RWPE2 (cell line): ENCODE measurements around the gene LRBA.

Experiments used
- ATAC-seq: fragments of 200-7000 bp; cut with Tn5 transposase; 3 replicates; pipeline ENCODE4 v1.9.1; 2021; ENCODE audit warnings: low read depth
- DNase-seq: peaks from one replicate; pipeline ENCODE4 v3.0.0-alpha.2; 2020; ENCODE audit warnings: low spot score
- H3K27ac ChIP-seq: fragments of 450-650 bp; 2 replicates; pipeline ENCODE4 v1.5.1; 2017; ENCODE audit warnings: mild to moderate bottlenecking; ENCODE audit not compliant: poor library complexity, severe bottlenecking
- H3K27me3 ChIP-seq: fragments of 250-450 bp; sonication (Bioruptor Pico); 2 replicates; pipeline ENCODE4 v1.5.1; 2021; ENCODE audit warnings: mild to moderate bottlenecking, moderate library complexity; ENCODE audit not compliant: insufficient read depth, poor library complexity, severe bottlenecking
- H3K36me3 ChIP-seq: fragments of 250-450 bp; sonication (Bioruptor Pico); 2 replicates; pipeline ENCODE4 v1.5.1; 2020; ENCODE audit warnings: low read depth, mild to moderate bottlenecking, moderate library complexity
- H3K4me1 ChIP-seq: fragments of 250-450 bp; sonication (Bioruptor Pico); 2 replicates; pipeline ENCODE4 v1.5.1; 2021; ENCODE audit warnings: mild to moderate bottlenecking, moderate library complexity; ENCODE audit not compliant: insufficient read depth, poor library complexity, severe bottlenecking
- H3K4me3 ChIP-seq: fragments of 250-450 bp; sonication (Bioruptor Pico); 2 replicates; pipeline ENCODE4 v1.5.1; 2021; ENCODE audit warnings: mild to moderate bottlenecking, moderate library complexity; ENCODE audit not compliant: severe bottlenecking
- H3K9me3 ChIP-seq: fragments of 250-450 bp; sonication (Bioruptor Pico); 2 replicates; pipeline ENCODE4 v1.5.1; 2021; ENCODE audit warnings: mild to moderate bottlenecking, moderate library complexity; ENCODE audit not compliant: severe bottlenecking
- TF ChIP-seq, protein P1 (sequence below): fragments of 450-650 bp; IDR thresholded peaks from one replicate; pipeline ENCODE4 v1.5.1; 2017; ENCODE audit warnings: mild to moderate bottlenecking, moderate library complexity; ENCODE audit not compliant: poor library complexity, severe bottlenecking

The LRBA gene

GRCh38 chr4:150242820-150243458, 772.1 kb downstream of the LRBA start:
- Histone ChIP-seq H3K4me3 (no peak overlapping the region), H3K27ac (no peak overlapping the region), H3K27me3 (no peaks in the 10 kb centered on the region), H3K36me3 (no peaks in the 10 kb centered on the region), H3K9me3 (no peaks in the 10 kb centered on the region), H3K4me1 (no peaks in the 10 kb centered on the region)
- DNase-seq (no peak), ATAC-seq (no peak)
- TF ChIP-seq, protein P1, sequence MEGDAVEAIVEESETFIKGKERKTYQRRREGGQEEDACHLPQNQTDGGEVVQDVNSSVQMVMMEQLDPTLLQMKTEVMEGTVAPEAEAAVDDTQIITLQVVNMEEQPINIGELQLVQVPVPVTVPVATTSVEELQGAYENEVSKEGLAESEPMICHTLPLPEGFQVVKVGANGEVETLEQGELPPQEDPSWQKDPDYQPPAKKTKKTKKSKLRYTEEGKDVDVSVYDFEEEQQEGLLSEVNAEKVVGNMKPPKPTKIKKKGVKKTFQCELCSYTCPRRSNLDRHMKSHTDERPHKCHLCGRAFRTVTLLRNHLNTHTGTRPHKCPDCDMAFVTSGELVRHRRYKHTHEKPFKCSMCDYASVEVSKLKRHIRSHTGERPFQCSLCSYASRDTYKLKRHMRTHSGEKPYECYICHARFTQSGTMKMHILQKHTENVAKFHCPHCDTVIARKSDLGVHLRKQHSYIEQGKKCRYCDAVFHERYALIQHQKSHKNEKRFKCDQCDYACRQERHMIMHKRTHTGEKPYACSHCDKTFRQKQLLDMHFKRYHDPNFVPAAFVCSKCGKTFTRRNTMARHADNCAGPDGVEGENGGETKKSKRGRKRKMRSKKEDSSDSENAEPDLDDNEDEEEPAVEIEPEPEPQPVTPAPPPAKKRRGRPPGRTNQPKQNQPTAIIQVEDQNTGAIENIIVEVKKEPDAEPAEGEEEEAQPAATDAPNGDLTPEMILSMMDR, result peak; percentile 86

- no peak overlapping the region for H3K4me3 ChIP-seq
- no peaks in the 10 kb centered on the region for H3K27me3 ChIP-seq
- ATAC-seq, result no peak
- DNase-seq, result no peak
- H3K36me3 ChIP-seq, result no peaks in the 10 kb centered on the region
- peaks cover 15% of the 10 kb centered on the region for H3K4me1 ChIP-seq
- H3K27ac ChIP-seq, result no peak overlapping the region
- TF ChIP-seq, protein P1, result no peak
- no peaks in the 10 kb centered on the region for H3K9me3 ChIP-seq
These were observed 775.1 kb downstream of the LRBA start for GRCh38 chr4:150240011-150240410.

GRCh38 chr4:150238591-150238990, 776.5 kb downstream of the LRBA start:
- TF ChIP-seq, protein P1, result no peak
- no peak for DNase-seq
- no peaks in the 10 kb centered on the region for H3K27me3 ChIP-seq
- no peak overlapping the region for H3K4me3 ChIP-seq
- H3K36me3 ChIP-seq, result no peaks in the 10 kb centered on the region
- H3K9me3 ChIP-seq, result no peaks in the 10 kb centered on the region
- peaks cover 15% of the 10 kb centered on the region for H3K4me1 ChIP-seq
- H3K27ac ChIP-seq, result no peak overlapping the region
- no peak for ATAC-seq

- Histone ChIP-seq H3K4me1 (peaks cover 15% of the 10 kb centered on the region), H3K27me3 (no peaks in the 10 kb centered on the region), H3K4me3 (no peak overlapping the region), H3K9me3 (no peaks in the 10 kb centered on the region), H3K27ac (peak overlapping the region; percentile 61), H3K36me3 (no peaks in the 10 kb centered on the region)
- DNase-seq (no peak), ATAC-seq (peak; percentile 93)
- TF ChIP-seq, protein P1, result no peak
These were observed 777.8 kb downstream of the LRBA start for GRCh38 chr4:150237110-150237872.

- DNase-seq (no peak), ATAC-seq (peak; percentile 39; the same call in 1 of the 3 replicates)
- no peaks in the 10 kb centered on the region for H3K36me3 ChIP-seq
- TF ChIP-seq, protein P1, result no peak
- no peaks in the 10 kb centered on the region for H3K9me3 ChIP-seq
- H3K4me3 ChIP-seq, result no peak overlapping the region
- peak overlapping the region; percentile 61 for H3K27ac ChIP-seq
- peaks cover 15% of the 10 kb centered on the region for H3K4me1 ChIP-seq
- no peaks in the 10 kb centered on the region for H3K27me3 ChIP-seq
These were observed 778.5 kb downstream of the LRBA start for GRCh38 chr4:150236626-150237025.
